ENCODE results near the gene R3HDM2.
A peak's percentile ranks its signal among the peaks of the same experiment; 100 is the strongest.

Gene R3HDM2

DNA sequence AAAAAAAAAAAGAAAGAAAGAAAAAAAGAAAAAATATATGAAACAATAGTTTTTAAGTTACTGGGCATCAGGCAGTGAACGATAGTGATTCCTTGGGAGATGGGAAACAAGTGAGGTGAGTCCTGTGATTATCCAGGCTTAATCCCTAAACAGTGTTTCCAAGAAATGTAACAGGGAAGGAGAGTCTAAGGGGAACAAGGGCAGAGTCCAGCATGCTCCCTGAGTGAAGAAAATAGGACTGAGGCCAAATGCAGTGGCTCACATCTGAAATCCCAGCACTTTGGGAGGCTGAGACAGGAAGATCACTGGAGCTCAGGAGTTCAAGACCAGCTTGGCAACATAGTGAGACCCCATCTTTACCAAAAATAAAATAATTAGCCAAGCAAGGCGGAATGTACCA is 40.7 kb downstream of the R3HDM2 start:
- TF ChIP-seq, protein P1, sequence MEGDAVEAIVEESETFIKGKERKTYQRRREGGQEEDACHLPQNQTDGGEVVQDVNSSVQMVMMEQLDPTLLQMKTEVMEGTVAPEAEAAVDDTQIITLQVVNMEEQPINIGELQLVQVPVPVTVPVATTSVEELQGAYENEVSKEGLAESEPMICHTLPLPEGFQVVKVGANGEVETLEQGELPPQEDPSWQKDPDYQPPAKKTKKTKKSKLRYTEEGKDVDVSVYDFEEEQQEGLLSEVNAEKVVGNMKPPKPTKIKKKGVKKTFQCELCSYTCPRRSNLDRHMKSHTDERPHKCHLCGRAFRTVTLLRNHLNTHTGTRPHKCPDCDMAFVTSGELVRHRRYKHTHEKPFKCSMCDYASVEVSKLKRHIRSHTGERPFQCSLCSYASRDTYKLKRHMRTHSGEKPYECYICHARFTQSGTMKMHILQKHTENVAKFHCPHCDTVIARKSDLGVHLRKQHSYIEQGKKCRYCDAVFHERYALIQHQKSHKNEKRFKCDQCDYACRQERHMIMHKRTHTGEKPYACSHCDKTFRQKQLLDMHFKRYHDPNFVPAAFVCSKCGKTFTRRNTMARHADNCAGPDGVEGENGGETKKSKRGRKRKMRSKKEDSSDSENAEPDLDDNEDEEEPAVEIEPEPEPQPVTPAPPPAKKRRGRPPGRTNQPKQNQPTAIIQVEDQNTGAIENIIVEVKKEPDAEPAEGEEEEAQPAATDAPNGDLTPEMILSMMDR (IDR thresholded peaks at IDR 0.05; ENCODE audit: control insufficient read depth, insufficient read depth, low read depth, low read length, missing control alignments), result no peak
- no peak for DNase-seq (ENCODE audit: low read depth)
- no peak overlapping the region for H3K4me3 ChIP-seq (ENCODE audit: control insufficient read depth, low read depth, low read length)

DNA sequence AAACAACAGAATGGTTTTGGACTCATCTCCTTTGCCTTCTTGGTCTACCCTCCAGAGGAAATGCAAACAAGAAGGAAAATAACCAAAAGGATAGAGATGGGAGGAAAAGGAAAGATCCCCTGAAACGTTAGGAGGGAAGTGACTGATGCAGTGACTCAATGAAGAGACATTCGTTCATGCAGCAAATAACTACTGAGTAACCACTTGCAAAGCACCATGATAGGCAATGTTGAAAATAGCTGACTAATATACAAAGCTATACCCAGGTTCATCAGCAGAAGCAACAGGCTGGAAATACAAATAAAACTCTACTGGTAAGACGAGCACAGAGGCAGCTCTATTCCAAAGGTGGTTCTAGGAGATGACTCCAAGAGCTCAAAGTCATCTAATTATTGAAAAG is 41.8 kb downstream of the R3HDM2 start:
- TF ChIP-seq, protein P1 (IDR thresholded peaks at IDR 0.05; ENCODE audit: control insufficient read depth, insufficient read depth, low read depth, low read length, missing control alignments), result no peak
- no peak overlapping the region for H3K4me3 ChIP-seq (ENCODE audit: control insufficient read depth, low read depth, low read length)
- peak; percentile 57 for DNase-seq (ENCODE audit: low read depth)

DNA sequence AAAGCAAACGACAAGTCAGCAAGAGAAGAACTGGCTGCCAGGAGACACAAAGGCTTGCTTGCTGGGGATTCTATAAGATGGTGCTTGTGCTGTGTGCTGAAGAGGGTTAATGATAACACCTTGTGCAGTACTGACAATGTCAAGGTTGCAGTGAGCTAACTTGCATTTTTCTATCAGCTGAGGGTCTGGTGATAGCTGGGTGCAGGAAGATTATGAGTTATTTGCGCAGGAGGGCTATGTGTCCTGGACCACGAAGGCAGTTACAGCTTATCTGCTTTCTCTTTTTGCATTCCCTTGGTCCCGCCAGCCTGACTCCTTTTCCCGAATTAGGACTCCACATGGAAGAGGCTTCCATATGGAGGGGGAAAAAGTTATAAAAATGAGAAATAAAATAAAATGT is 42.4 kb downstream of the R3HDM2 start:
- TF ChIP-seq, protein P1 (IDR thresholded peaks at IDR 0.05; ENCODE audit: control insufficient read depth, insufficient read depth, low read depth, low read length, missing control alignments), result no peak
- no peak for DNase-seq (ENCODE audit: low read depth)
- no peak overlapping the region for H3K4me3 ChIP-seq (ENCODE audit: control insufficient read depth, low read depth, low read length)

DNA sequence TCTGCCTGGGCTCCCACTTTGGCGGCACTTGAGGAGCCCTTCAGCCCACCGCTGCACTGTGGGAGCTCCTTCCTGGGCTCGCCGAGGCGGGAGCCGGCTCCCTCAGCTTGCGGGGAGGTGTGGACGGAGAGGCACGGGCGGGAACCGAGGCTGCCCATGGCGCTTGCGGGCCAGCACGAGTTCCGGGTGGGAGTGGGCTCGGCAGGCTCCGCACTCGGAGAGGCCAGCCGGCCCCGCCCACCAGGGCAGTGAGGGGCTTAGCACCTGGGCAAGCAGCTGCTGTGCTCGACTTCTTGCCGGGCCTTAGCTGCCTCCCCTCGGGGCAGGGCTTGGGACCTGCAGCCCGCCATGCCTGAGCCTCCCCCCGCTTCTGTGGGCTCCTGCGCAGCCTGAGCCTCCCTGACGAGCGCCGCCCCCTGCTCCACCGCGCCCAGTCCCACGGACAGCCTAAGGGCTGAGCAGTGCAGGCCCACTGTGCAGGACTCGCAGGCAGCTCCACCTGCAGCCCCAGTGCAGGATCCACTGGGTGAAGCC is 44.6 kb downstream of the R3HDM2 start:
- no peak for DNase-seq (ENCODE audit: low read depth)
- TF ChIP-seq, protein P1 (IDR thresholded peaks at IDR 0.05; ENCODE audit: control insufficient read depth, insufficient read depth, low read depth, low read length, missing control alignments), result no peak
- H3K4me3 ChIP-seq (ENCODE audit: control insufficient read depth, low read depth, low read length), result no peak overlapping the region

DNA sequence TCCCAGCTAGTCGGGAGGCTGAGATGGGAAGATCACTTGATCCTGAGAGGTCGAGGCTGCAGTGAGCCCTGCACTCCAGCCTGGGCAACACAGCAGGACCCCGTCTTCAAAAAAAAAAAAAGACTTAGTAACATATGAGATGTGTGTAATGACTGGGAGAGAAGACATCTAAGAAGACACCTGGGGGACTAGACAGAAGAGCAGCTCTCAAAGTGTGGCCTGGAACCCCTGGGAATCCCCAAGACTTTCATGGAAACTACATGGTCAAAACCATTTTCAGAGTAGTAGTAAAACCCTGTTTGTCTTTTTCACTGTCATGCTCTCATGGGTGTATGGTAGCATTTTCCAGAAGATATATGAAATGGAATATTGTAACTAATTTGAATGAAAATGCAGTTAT is 45.3 kb downstream of the R3HDM2 start:
- no peak for DNase-seq (ENCODE audit: low read depth)
- H3K4me3 ChIP-seq (ENCODE audit: control insufficient read depth, low read depth, low read length), result no peak overlapping the region
- TF ChIP-seq, protein P1 (IDR thresholded peaks at IDR 0.05; ENCODE audit: control insufficient read depth, insufficient read depth, low read depth, low read length, missing control alignments), result no peak

DNA sequence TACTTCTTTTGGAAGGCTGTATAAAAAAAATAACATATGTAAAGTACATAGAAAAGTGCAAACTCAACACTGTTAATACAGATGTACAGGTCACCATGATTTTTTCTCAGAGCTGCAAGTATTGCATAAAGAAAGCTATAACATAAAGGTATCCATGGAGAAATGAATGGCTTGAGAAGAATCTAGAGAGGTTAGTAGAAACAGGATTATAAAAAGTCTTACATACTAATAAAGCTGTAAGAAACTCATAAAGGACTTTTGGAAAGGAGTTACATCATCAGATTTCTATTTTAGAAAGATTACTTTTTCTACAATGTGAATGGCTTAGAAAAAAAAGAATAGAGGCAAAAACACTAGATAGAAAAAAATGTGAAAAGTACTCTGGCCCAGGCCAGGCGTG is 46.4 kb downstream of the R3HDM2 start:
- no peak for DNase-seq (ENCODE audit: low read depth)
- no peak overlapping the region for H3K4me3 ChIP-seq (ENCODE audit: control insufficient read depth, low read depth, low read length)
- TF ChIP-seq, protein P1 (IDR thresholded peaks at IDR 0.05; ENCODE audit: control insufficient read depth, insufficient read depth, low read depth, low read length, missing control alignments), result no peak
